AG08396 (cell line): ENCODE results near the gene TPM1.

ENCODE experiments used
- DNase-seq: peaks from one replicate; pipeline ENCODE4 v3.0.0; 2012; ENCODE audit warnings: low spot score, mixed read lengths

The TPM1 gene

DNA sequence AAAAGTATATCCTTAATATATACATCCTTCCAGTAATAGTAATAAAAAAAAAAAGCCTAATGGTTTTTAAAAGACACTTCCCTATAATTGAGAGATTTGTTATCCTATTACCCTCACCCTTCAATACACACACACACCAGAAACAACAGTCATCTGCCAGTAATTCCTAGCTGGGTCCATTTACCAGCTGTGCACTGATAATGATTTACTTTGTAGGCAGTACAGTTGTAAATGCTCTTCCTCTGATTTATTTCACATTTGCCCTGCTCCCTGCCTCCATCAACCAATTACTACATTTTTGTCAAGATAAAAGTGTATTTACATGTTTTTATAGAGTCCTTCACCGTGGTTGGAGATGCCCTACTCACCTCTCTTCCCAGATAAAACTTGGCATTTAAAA is 12.4 kb downstream of the TPM1 start:
- DNase-seq: no peak

- DNase-seq: no peak
Measured at GRCh38 chr15:63056829-63057228, 14.3 kb downstream of the TPM1 start.

GRCh38 chr15:63057468-63058345 is 15.2 kb downstream of the TPM1 start:
- DNase-seq: no peak

- no peak for DNase-seq
Measured at GRCh38 chr15:63059075-63059474, 16.5 kb downstream of the TPM1 start.

DNA sequence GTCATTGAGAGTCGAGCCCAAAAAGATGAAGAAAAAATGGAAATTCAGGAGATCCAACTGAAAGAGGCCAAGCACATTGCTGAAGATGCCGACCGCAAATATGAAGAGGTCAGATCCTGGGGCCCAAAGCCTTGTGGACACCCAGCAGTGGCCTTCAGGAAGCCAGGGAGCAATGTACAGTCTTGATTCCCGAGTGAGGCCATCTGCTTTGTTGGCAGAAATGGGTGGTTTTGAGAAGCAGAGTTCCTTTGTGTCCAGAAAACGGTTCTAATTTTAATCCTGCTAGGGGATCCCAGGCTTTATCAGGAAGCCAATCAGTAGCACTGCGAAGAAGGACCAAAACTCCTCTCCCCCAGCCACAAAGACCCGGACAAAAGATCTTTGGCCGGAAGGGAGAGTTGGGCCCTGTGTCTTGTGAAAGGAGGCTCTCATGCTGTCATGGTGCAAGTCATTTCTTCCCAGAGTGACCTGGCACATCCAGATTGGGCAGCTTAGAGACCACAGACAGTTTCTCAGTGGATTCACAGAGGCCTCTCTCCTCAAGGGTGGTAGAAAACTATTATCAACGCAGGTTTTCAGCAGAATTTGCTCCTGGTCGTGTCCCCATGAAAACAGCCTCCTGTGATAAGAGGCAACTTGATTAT is 17.1 kb downstream of the TPM1 start:
- no peak for DNase-seq

GRCh38 chr15:63060699-63061098 is 18.2 kb downstream of the TPM1 start:
- DNase-seq: no peak

GRCh38 chr15:63061975-63062374 is 19.4 kb downstream of the TPM1 start:
- DNase-seq: no peak

- DNase-seq: no peak
Measured at GRCh38 chr15:63063164-63063756, 20.7 kb downstream of the TPM1 start.

- no peak for DNase-seq
Measured at GRCh38 chr15:63063877-63064409, 21.4 kb downstream of the TPM1 start.

- DNase-seq: no peak
Measured at GRCh38 chr15:63065262-63066221, 23.0 kb downstream of the TPM1 start.

DNA sequence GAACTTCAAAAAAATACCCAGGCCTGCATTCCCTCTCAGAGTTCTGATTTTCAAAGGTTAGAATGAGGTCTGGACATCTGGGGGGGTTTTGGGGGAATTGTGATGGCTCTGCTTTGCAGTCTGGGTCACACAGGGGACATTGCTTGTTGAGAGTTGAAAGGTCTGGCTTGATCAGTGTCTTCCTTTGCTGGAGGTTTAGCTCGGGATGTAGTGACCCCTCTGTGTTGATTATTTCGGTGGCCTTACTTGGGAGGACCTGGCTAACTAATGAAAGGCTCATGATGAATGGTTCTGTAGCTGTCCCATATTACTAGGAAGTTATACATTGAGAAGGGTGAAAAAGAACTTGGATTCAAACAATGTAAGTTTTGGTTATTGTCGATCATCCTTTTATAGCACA is 23.7 kb downstream of the TPM1 start:
- DNase-seq: no peak

DNA sequence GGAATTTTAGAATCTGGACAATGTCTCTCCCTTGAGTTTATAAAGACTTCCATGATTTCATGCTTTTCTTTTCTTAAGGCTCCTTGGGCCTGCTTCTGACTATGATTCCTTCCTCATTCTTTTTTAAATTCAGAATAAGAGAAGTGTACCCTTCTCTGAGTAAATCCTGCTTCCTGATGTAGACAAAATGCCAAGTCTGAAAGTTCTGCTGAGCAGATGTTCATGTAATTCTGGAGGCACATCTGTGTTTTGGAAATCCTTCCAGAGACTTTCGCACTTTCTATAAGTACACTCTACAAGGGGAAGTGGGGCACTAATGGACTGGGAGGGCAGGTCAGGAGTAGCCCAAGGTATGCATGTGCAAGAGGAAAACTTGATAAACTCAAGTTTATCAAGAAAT is 24.8 kb downstream of the TPM1 start:
- no peak for DNase-seq

DNA sequence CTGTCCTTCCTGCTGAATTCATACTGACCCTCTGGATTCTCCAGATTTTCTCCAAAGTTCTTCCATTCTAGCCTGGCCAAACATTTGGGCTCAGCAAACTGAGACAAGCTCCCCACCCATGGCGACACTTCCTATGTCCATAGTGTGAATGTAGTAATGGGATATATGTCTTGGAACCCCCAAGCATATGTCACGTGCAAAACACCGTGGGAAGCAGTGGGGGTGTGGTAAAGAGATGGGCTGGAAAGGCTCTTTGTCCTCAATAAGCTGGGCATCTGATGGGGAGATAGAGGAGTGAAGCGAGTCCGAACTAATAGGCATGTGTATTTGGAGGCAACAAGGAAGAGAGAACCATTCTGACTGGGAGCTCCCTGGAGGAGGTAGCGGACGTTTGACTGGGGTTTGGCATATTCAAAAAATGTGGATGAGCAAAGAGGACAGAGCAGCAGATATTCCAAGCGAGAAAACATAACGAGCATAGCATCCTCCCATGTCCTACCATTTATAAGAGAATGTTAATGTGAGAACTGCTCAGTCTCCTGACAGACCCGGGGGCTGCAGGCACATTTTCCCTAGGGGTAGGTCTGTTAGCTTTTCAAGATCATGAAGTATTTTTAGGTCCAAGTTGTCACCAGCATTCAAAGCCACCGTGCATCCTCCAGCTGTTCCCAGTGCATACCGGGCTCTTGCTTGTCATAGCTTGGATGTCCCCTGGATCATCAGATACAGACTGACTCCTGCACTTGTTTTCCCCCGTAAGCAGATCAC is 25.6 kb downstream of the TPM1 start:
- no peak for DNase-seq

DNA sequence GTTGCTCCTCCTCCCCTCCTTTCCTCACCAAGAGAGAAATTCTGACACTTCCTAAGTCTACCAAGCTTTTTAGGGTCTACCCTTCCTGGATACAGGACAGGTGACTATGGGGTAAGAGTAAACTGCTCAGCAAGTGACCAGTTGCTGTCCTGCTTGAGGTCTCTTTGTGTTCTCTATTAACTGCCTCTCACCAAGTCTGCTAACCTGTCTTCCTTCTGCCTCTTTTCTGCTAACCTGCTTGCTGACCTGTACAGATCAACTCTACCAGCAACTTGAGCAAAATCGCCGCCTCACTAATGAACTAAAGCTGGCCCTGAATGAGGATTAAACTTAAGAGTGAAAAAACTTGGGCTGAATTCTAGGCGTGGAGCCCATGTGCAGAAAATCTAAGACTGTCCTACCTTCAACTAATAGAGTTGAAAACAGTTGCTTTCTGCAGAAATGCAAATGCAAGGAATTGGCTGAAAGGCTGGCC is 27.1 kb downstream of the TPM1 start:
- no peak for DNase-seq

- no peak for DNase-seq
Measured at GRCh38 chr15:63070681-63071129, 28.2 kb downstream of the TPM1 start.

GRCh38 chr15:63071288-63071909 is 28.9 kb downstream of the TPM1 start:
- no peak for DNase-seq

DNA sequence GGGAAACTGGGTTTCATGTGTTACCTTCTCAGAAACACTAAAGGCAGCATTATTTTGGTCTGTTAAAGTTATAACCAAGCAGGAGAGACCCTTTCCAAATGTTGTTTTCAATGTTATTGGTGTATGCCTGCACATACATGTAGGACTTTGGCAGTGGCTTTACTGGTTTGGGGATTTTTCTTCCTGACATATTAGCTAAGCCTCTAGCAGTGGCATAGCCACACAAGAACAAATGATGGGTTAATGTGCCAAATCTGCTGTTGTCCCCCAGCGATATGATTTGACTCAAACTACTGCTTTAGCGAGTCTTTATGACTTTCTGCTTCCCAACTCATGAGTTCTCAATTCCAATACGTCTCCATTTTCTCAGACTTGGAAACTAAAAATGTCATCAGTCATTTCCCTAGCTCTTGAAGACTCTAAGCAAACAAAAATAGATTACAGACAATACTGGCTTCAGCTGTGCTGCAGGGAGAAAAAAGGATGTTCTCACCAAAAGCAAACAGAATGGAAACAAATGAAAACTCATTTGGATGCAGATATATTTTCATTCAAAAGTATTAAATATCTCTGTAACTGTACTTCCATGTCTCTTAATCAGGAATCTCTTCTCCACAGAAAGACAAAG is 29.6 kb downstream of the TPM1 start:
- no peak for DNase-seq

DNA sequence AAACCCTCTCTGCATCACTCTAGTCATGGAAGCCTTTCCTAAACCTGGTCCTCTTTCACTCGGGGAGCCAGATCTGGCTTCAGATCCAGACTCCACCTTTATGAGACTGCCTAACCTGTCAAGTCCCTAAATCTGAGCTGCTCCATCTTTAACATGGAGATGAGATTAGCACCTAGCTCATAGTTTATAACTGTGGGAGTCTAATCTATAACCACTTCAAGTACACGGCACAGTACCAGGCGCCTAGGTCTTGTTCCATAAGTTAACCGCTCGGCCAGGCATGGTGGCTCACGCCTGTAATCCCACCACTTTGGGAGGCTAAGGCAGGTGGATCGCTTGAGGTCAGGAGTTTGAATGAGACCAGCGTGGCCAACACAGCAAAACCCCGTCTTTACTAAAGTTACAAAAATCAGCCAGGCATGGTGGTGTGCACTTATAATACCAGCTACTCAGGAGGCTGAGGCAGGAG is 30.3 kb downstream of the TPM1 start:
- no peak for DNase-seq

- DNase-seq: no peak
Measured at GRCh38 chr15:63073497-63074172, 31.1 kb downstream of the TPM1 start.
